Measurements from ENCODE around the gene DPYSL4.
A peak's percentile ranks its signal among the peaks of the same experiment; 100 is the strongest.
"Not testable (repeated sequence)": the region's sequence is repeated elsewhere in the genome, so short reads cannot be mapped to it uniquely, and the experiment has no call there.

The DPYSL4 gene

GRCh38 chr10:132209130-132209529 lies 22.4 kb downstream of the DPYSL4 start:
- no peak for DNase-seq

- DNase-seq, result no peak
Measured at GRCh38 chr10:132209978-132210530, 23.3 kb downstream of the DPYSL4 start.

- no peak for DNase-seq
Measured at GRCh38 chr10:132210766-132211165, 24.0 kb downstream of the DPYSL4 start.

- DNase-seq, result no peak
Measured at GRCh38 chr10:132211246-132211645, 24.5 kb downstream of the DPYSL4 start.

GRCh38 chr10:132212816-132213215 lies 26.1 kb downstream of the DPYSL4 start:
- DNase-seq, result no peak

- no peak for DNase-seq
Measured at GRCh38 chr10:132213917-132214316, 27.2 kb downstream of the DPYSL4 start.

DNA sequence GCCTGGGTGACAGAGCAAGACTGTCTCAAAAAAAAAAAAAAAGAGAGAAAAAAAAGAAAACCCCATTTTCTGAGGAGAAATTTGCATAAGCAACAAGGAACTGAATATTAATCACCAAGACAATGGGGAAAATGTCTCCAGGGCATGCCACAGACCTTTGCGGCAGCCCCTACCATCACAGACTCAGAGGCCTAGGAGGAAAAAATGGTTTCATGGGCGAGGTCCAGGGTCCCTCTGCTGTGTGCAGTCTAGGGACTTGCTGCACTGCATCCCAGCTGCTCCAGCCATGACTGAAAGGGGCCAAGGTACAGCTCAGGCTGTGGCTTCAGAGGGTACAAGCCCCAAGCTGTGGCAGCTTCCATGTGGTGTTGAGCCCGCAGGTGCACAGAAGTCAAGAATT lies 29.7 kb downstream of the DPYSL4 start:
- DNase-seq, result not testable (repeated sequence)

GRCh38 chr10:132219486-132219885 lies 32.7 kb downstream of the DPYSL4 start:
- DNase-seq, result no peak

DNA sequence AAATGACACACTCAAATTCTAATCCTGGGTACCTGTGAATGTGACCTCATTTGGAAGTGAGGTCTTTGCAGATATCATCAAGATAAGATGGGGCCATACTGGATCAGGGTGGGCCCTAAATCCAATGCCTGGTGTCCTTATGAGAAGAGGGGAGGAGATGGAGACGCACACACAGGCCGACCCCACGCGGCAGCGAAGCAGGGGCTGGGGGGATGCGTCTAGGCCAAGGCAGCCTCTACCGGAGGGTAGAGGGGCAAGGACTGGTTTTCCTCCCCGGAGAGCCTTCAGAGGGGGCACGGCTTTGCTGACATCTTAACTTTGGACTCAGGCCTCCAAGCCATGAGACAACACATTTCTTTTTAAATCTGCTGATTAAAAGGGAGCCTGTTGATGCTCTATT lies 33.3 kb downstream of the DPYSL4 start:
- no peak for DNase-seq

- DNase-seq, result not testable (repeated sequence)
Measured at GRCh38 chr10:132220996-132221395, 34.2 kb downstream of the DPYSL4 start.

DNA sequence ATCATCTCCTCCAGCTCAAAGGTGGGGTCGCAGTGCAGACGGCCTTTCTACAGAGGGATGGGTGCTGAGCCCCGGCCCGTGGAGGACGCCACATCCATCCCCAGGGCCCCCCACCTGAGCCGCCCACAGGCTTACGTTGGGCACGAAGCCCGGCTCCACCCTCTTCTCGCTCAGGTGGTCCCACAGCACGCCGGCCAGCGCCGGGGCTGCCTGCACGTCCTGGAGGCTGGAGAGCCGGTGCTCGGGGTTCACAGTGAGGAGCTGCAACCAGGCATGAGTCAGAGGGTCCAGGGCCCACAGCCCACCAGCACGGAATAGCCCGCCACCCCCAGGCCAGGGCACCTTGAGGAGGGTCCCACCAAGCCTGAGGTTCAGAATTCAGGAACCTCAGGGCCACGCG lies 36.0 kb downstream of the DPYSL4 start:
- no peak for DNase-seq

GRCh38 chr10:132223156-132223590 lies 36.4 kb downstream of the DPYSL4 start:
- DNase-seq, result peak; percentile 93

DNA sequence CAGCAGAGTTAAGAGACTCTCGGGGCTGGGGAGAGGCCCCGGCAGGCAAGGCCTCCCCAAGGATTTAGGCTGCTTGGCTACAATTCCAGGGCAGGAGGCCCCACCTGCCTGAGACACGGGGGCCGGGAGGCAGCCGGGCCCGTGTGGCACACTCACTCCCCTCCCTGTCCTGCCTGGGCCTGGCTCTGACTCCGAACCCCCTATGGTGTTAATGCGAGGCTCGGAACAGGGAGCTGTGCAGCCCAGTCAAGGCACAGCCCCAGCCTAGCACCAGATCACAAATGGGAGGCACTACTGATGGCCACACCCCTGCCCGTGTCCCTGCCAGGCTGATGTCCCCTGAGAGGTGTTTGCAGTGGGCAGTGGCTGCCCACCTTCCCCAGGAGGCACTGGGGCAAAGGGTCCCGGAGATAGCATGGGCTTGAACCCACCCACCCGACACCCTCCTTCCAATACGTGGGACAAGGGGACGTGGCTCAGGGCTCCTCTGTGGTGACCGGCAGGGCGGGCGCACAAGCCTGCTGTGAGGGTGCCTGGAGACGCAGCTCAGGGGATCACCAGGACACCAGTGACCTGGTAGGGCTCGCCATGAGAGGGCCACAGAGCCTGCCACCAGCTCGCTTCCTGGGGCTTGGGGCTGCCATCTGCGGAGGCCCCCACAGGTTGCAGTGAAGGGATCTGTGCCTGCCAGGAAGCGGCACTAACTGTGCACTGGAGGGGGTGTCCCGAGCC lies 37.0 kb downstream of the DPYSL4 start:
- DNase-seq, result no peak

- no peak for DNase-seq
Measured at GRCh38 chr10:132224343-132225072, 37.8 kb downstream of the DPYSL4 start.

GRCh38 chr10:132225073-132225848 lies 38.5 kb downstream of the DPYSL4 start:
- no peak for DNase-seq

- DNase-seq, result no peak
Measured at GRCh38 chr10:132225849-132226205, 39.1 kb downstream of the DPYSL4 start.

DNA sequence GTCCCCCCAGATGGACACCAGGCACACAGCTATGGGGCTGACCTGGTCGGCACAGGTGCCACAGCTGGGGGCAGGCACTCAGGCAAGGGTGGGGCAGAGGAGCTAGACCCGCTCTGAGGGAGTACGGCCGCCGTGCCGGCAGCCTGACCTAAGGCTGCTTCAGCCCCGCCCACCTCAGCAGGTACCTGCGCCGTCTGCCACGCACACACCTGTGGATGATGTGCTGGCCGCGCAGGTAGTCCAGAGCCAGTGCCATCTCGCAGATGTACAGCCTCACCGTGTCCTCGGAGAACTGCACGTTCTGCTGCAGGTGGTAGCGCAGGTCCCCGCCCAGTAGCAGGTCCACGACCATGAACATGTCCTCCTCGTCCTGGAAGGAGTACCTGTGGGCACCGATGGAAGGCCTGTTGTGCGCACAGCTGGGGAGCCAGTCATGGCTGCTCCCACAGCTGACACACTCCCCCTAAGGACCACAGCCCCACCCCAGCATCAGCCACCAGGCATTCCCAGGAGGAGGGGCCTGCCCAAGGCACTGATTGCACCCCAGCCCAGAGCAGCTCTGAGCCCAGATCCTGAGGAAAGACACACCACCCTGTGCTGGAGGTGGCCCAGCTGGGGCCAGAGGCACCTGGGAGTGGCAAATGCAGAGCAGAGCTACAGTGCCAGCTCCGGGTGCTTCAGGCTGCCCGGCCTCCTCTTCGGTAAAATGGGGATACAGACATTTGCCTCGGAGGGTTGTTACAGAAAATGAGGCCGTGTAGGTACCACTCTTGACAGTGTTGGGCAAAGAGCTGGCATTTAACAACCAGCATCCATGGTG lies 40.0 kb downstream of the DPYSL4 start:
- DNase-seq, result no peak

GRCh38 chr10:132227851-132228390 lies 41.2 kb downstream of the DPYSL4 start:
- no peak for DNase-seq

GRCh38 chr10:132228616-132229015 lies 41.9 kb downstream of the DPYSL4 start:
- DNase-seq, result no peak

DNA sequence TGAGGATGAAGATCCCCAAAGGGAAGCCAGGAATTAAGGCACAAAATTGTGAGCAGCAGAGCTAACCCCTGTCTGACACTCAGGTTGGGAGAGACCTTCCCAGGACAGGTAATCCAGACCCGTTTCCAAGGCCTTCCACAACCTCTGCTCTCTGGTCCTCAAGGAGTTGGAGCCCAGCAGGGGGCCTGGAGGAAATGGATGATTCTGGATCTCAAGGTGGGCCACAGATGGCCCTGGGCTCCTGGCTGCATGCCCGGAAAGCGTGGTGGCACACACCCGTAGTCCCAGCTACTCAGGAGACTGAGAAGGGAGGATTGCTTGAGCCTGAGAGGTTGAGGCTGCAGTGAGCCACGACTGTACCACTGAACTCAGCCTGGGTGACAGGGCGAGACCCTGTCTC lies 42.3 kb downstream of the DPYSL4 start:
- no peak for DNase-seq

- DNase-seq, result no peak
Measured at GRCh38 chr10:132229834-132230556, 43.2 kb downstream of the DPYSL4 start.
